Gastroesophageal sphincter (tissue), 4 donors: Measurements from ENCODE around the gene MPP2. TPM values are rescaled to one million over a fixed set of nuclear protein-coding genes. Genes with fewer than 3 reads are reported as not detected.

Experiments used
- ATAC-seq: fragments of 150-250 bp; one replicate; pipeline ENCODE4 v1.9.1; 2016; ENCODE audit warnings: mild to moderate bottlenecking, moderate library complexity
- H3K27ac ChIP-seq, 4 donors: fragments of 200-600 bp; sonication (generic) in 3 of 4; 1 replicate in 3 of 4; 2 replicates in 1 of 4; pipeline ENCODE4 v1.5.1; 2016 to 2019
- H3K27me3 ChIP-seq: fragments of 200-600 bp; sonication (generic); one replicate; pipeline ENCODE4 v1.5.1; 2019
- H3K36me3 ChIP-seq, 2 donors: fragments of 200-600 bp; sonication (generic); one replicate each; pipeline ENCODE4 v1.5.1; 2019; ENCODE audit warnings: control low read depth in 1 of 2
- H3K4me1 ChIP-seq, 3 donors: fragments of 200-600 bp; sonication (generic); 1 replicate in 2 of 3; 2 replicates in 1 of 3; pipeline ENCODE4 v1.5.1; 2016 to 2019; ENCODE audit warnings: control low read depth in 2 of 3
- H3K4me3 ChIP-seq, 2 donors: fragments of 200-600 bp; sonication (generic); one replicate each; pipeline ENCODE4 v1.5.1; 2019; ENCODE audit warnings: mild to moderate bottlenecking in 1 of 2, moderate library complexity in 1 of 2
- H3K9me3 ChIP-seq, 3 donors: fragments of 200-600 bp; sonication (generic); one replicate each; pipeline ENCODE4 v1.5.1; 2017 to 2019; ENCODE audit warnings: control low read depth in 2 of 3
- CTCF ChIP-seq, 4 experiments: fragments of 200-600 bp in 2 of 4; fragments of 450-650 bp in 2 of 4; sonication (generic) in 1 of 4; IDR thresholded peaks; one replicate each; pipeline ENCODE4 v1.5.1; 2017 to 2019; ENCODE audit warnings: antibody characterized with exemption in 4 of 4, mild to moderate bottlenecking in 2 of 4, moderate library complexity in 2 of 4
- EP300 ChIP-seq: sonication (generic); formaldehyde crosslinking; IDR thresholded peaks from one replicate; pipeline ENCODE4 v1.6.1; 2017; ENCODE audit warnings: antibody characterized with exemption, mild to moderate bottlenecking
- POLR2A ChIP-seq, 2 donors: fragments of 450-650 bp; IDR thresholded peaks; one replicate each; pipeline ENCODE4 v1.6.1; 2017; ENCODE audit warnings: antibody characterized with exemption in 2 of 2, mild to moderate bottlenecking in 2 of 2, moderate library complexity in 1 of 2
- POLR2AphosphoS5 ChIP-seq: sonication (generic); formaldehyde crosslinking; IDR thresholded peaks from one replicate; pipeline ENCODE4 v1.6.1; 2017; ENCODE audit warnings: antibody characterized with exemption
- WGBS, 2 donors: methylation state at CpG; one replicate each; pipeline ENCODE4 v1.1.5; 2018; ENCODE audit warnings: low coverage in 1 of 2; 5-methylcytosine and 5-hydroxymethylcytosine counted together
- total RNA-seq, 4 donors: library from RNA; depleted of rRNA; stranded (reverse); fragments of >200 nt; gene quantifications; one replicate each; pipeline ENCODE4 v1.1.0, GENCODE V29; 2016

Gene MPP2
- total RNA-seq, 4 donors from 2014 or later = 6.3 to 20.9 (median 15.1) TPM

- Histone ChIP-seq H3K36me3 (no peaks in the 10 kb centered on the region), H3K27ac (no peak overlapping the region), H3K27me3 (peaks cover 51% of the 10 kb centered on the region), H3K4me3 (no peak overlapping the region), H3K9me3 (no peaks in the 10 kb centered on the region), H3K4me1 (peaks cover 0 to 22% (median 0%) of the 10 kb centered on the region in 3 donors)
- ATAC-seq = no peak
- WGBS, 2 donors = 90 to 100% methylated on average over 2 to 3 of the region's 3 CpGs
- TF ChIP-seq POLR2A (IDR thresholded peaks at IDR 0.05) (no peak), CTCF (IDR thresholded peaks at IDR 0.05) (no peak), EP300 (no peak), POLR2AphosphoS5 (no peak)
Measured at GRCh38 chr17:43856141-43856540, 51.2 kb downstream of the MPP2 start.

DNA sequence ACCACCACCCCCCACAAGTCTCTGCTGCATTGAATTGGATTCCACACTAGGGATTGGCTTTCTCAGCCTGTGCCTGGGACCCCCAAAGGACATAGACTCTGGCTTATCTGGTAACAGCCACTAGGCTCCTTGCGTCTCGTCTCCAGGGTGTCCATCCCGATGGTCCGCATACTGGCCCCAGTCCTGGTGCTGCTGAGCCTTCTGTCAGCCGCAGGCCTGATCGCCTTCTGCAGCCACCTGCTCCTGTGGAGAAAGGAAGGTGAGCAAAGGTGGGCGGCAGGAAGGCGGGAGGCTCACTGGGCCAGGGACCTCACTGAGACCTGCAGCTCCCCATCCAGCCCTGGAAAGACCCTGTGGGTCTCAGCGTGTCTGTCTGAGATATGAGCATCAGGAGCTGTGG is 52.3 kb downstream of the MPP2 start:
- Histone ChIP-seq H3K9me3 (no peaks in the 10 kb centered on the region), H3K4me1 (peaks cover 0 to 12% (median 0%) of the 10 kb centered on the region in 3 donors), H3K27me3 (peaks cover 51% of the 10 kb centered on the region), H3K36me3 (no peaks in the 10 kb centered on the region), H3K4me3 (no peak overlapping the region), H3K27ac (no peak overlapping the region)
- no peak for ATAC-seq
- 77 to 92% methylated on average over 2 of the region's 9 CpGs for WGBS, 2 donors
- no peak for TF ChIP-seq POLR2A (IDR thresholded peaks at IDR 0.05)

- H3K27ac ChIP-seq = no peak overlapping the region
- WGBS, 2 donors = 81% methylated on average over 6 of the region's 8 CpGs; no CpG with 5 or more reads in 1 of the 2 donors
- peaks cover 0 to 6% (median 0%) of the 10 kb centered on the region in 3 donors for H3K4me1 ChIP-seq
- no peaks in the 10 kb centered on the region for H3K36me3 ChIP-seq
- no peak for ATAC-seq
- peaks cover 51% of the 10 kb centered on the region for H3K27me3 ChIP-seq
- H3K9me3 ChIP-seq = no peaks in the 10 kb centered on the region
- TF ChIP-seq EP300 (no peak), POLR2AphosphoS5 (no peak), POLR2A (IDR thresholded peaks at IDR 0.05) (no peak), CTCF (IDR thresholded peaks at IDR 0.05) (no peak)
- no peak overlapping the region for H3K4me3 ChIP-seq
Measured at GRCh38 chr17:43854498-43854897, 52.8 kb downstream of the MPP2 start.

- no CpG with 5 or more reads among the region's 7 CpGs for WGBS, 2 donors
- H3K27me3 ChIP-seq = peaks cover 49% of the 10 kb centered on the region
- H3K4me1 ChIP-seq = no peaks in the 10 kb centered on the region
- H3K9me3 ChIP-seq = no peaks in the 10 kb centered on the region
- H3K4me3 ChIP-seq = no peak overlapping the region
- TF ChIP-seq CTCF (IDR thresholded peaks at IDR 0.05) (no peak), POLR2A (IDR thresholded peaks at IDR 0.05) (no peak), EP300 (no peak), POLR2AphosphoS5 (no peak)
- ATAC-seq = no peak
- H3K36me3 ChIP-seq = no peaks in the 10 kb centered on the region
- H3K27ac ChIP-seq = no peak overlapping the region
Measured at GRCh38 chr17:43853546-43853945, 53.8 kb downstream of the MPP2 start.

DNA sequence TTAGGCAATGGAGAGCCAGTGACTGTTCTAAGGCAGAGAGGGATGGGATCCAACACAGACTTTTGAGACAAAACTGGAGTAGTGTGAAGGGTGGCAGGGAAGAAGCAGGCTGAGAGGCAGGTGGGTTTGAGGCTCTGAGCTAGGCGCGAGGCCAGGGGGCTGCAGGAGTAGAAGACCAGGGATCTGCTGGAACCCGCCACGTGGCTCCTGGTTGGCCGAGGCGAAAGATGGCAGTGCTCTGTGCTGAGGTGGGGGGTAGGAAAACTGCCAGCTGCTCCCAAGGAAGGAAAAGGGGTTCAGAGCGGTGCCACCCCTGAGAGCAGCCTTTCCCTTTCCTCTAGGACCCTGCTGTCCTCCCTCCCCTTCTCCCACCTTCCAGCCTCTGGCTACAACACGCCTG is 54.8 kb downstream of the MPP2 start:
- TF ChIP-seq EP300 (no peak), POLR2A (IDR thresholded peaks at IDR 0.05) (no peak), POLR2AphosphoS5 (no peak), CTCF (IDR thresholded peaks at IDR 0.05) (no peak)
- peaks cover 41% of the 10 kb centered on the region for H3K27me3 ChIP-seq
- no peak overlapping the region for H3K4me3 ChIP-seq
- no peaks in the 10 kb centered on the region for H3K36me3 ChIP-seq
- H3K27ac ChIP-seq = no peak overlapping the region
- no peak for ATAC-seq
- H3K4me1 ChIP-seq = no peaks in the 10 kb centered on the region
- WGBS, 2 donors = 80 to 94% methylated on average over 1 to 3 of the region's 8 CpGs
- H3K9me3 ChIP-seq = no peaks in the 10 kb centered on the region
